Vagina (tissue), 2 donors: ENCODE results near the gene TADA2A.

Experiments used
- POLR2A ChIP-seq, 2 donors: fragments of 450-650 bp; IDR thresholded peaks; one replicate each; pipeline ENCODE4 v1.6.1; 2017; ENCODE audit warnings: antibody characterized with exemption in 2 of 2, mild to moderate bottlenecking in 2 of 2, moderate library complexity in 2 of 2
- TF ChIP-seq, protein P1 (sequence below), 3 experiments: fragments of 450-650 bp in 2 of 3; fragments of 200-600 bp in 1 of 3; sonication (generic) in 1 of 3; IDR thresholded peaks; one replicate each; pipeline ENCODE4 v1.5.1; 2017 to 2019; ENCODE audit warnings: antibody characterized with exemption in 3 of 3, mild to moderate bottlenecking in 2 of 3, moderate library complexity in 2 of 3

DNA sequence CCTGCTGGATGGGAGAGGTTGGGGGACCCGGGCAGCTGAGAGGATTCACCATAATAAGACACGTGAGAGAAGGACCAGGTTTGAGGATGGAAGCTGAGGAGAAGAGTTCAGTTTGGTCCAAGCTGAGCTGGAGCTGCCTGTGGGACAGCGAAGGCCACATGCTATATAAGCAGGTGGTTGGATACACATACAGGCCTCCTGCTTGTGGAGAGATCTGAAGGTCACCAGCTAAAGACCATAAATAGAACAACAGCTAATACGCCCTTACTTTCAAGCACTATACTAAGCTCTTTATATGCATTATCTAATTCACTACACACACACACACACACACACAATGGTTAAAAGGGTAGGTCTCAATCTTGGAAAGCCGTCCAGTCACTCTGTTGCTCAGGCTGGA lies 115.1 kb downstream of the TADA2A start:
- TF ChIP-seq, protein P1, sequence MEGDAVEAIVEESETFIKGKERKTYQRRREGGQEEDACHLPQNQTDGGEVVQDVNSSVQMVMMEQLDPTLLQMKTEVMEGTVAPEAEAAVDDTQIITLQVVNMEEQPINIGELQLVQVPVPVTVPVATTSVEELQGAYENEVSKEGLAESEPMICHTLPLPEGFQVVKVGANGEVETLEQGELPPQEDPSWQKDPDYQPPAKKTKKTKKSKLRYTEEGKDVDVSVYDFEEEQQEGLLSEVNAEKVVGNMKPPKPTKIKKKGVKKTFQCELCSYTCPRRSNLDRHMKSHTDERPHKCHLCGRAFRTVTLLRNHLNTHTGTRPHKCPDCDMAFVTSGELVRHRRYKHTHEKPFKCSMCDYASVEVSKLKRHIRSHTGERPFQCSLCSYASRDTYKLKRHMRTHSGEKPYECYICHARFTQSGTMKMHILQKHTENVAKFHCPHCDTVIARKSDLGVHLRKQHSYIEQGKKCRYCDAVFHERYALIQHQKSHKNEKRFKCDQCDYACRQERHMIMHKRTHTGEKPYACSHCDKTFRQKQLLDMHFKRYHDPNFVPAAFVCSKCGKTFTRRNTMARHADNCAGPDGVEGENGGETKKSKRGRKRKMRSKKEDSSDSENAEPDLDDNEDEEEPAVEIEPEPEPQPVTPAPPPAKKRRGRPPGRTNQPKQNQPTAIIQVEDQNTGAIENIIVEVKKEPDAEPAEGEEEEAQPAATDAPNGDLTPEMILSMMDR (IDR thresholded peaks at IDR 0.05) = no peak
- no peak for TF ChIP-seq POLR2A (IDR thresholded peaks at IDR 0.05)
